ENCODE results near the gene PTPRR.

- TF ChIP-seq USF2 (IDR thresholded peaks at IDR 0.05; ENCODE audit: low read depth, low read length) (no peak), MAFK (IDR thresholded peaks at IDR 0.05; ENCODE audit: low read depth, low read length) (no peak), POLR2A (IDR thresholded peaks at IDR 0.05; ENCODE audit: low read depth, low read length) (no peak), RCOR1 (IDR thresholded peaks at IDR 0.05; ENCODE audit: insufficient replicate concordance, low read length) (no peak)
These were observed 311.3 kb downstream of the PTPRR start for GRCh38 chr12:70609203-70609602.

Measured in IMR-90 (cell line).